ENCODE measurements around the gene APOOL.

DNA sequence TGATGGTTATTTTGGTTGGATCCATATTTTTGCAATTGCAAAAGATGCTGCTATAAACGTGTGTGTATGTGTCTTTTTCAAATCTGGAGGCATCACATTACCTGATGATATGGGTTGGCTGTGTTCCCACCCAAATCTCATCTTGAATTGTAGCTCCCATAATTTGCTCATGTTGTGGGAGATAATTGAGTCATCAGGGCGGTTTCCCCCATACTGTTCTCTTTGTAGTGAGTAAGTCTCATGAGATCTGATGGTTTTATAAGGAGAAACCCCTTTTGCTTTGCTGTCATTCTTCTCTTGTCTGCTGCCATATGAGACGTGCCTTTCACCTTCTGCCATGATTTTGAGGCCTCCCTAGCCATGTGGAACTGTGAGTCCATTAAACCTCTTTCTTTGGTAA lies 33.4 kb downstream of the APOOL start:
- no peak for TF ChIP-seq EZH2 (IDR thresholded peaks at IDR 0.05; ENCODE audit: borderline replicate concordance, low read depth, low read length, severe bottlenecking)
- TF ChIP-seq, protein P1, sequence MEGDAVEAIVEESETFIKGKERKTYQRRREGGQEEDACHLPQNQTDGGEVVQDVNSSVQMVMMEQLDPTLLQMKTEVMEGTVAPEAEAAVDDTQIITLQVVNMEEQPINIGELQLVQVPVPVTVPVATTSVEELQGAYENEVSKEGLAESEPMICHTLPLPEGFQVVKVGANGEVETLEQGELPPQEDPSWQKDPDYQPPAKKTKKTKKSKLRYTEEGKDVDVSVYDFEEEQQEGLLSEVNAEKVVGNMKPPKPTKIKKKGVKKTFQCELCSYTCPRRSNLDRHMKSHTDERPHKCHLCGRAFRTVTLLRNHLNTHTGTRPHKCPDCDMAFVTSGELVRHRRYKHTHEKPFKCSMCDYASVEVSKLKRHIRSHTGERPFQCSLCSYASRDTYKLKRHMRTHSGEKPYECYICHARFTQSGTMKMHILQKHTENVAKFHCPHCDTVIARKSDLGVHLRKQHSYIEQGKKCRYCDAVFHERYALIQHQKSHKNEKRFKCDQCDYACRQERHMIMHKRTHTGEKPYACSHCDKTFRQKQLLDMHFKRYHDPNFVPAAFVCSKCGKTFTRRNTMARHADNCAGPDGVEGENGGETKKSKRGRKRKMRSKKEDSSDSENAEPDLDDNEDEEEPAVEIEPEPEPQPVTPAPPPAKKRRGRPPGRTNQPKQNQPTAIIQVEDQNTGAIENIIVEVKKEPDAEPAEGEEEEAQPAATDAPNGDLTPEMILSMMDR (IDR thresholded peaks at IDR 0.05; ENCODE audit: extremely low read depth in 1 of 2, insufficient read depth in 1 of 2, low read depth in 1 of 2, low read length in 2 of 2), result no peak
- TF ChIP-seq POLR2A (IDR thresholded peaks at IDR 0.05; ENCODE audit: low read depth, low read length), result no peak
- no peak for TF ChIP-seq FOS (IDR thresholded peaks at IDR 0.05; ENCODE audit: borderline replicate concordance, insufficient read depth, low read length)

Data from endothelial cell of umbilical vein (primary cell).